ENCODE measurements around the gene LY6G6D. TPM values are rescaled to one million over a fixed set of nuclear protein-coding genes. Genes with fewer than 3 reads are reported as not detected.
A peak's percentile ranks its signal among the peaks of the same experiment; 100 is the strongest.

Gene LY6G6D, protein sequence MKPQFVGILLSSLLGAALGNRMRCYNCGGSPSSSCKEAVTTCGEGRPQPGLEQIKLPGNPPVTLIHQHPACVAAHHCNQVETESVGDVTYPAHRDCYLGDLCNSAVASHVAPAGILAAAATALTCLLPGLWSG
- polyA plus RNA-seq (2013, experiment 1 of 2), result 0.80 TPM
- 0.45 TPM for polyA plus RNA-seq (2013, experiment 2 of 2)

- peak within 1 kb of the TSS; percentile 56 for H2AK5ac ChIP-seq (ENCODE audit: low read length)
- H2BK15ac ChIP-seq (replicated peaks; ENCODE audit: low read depth), result no peak within 1 kb of the TSS
- no peak for DNase-seq
- no peaks in the 10 kb centered on the region for H3K36me3 ChIP-seq (ENCODE audit: control insufficient read depth, insufficient read depth, low read length)
- no peak within 1 kb of the TSS for H3K4me2 ChIP-seq (ENCODE audit: low read length)
- H3K4me3 ChIP-seq (ENCODE audit: low read length), result no peak within 1 kb of the TSS
- H3K18ac ChIP-seq (ENCODE audit: low read length), result peak within 1 kb of the TSS; percentile 77
- H3K4me1 ChIP-seq (ENCODE audit: control insufficient read depth, low read depth, low read length), result peaks cover 23% of the 10 kb centered on the region
- H4K5ac ChIP-seq (ENCODE audit: low read length), result peak within 1 kb of the TSS; percentile 76
- peak within 1 kb of the TSS; percentile 96 for H2BK5ac ChIP-seq (ENCODE audit: low read length)
- H4K8ac ChIP-seq (ENCODE audit: low read depth, low read length), result no peak within 1 kb of the TSS
- H3K4ac ChIP-seq (ENCODE audit: low read depth, low read length), result peak within 1 kb of the TSS; percentile 64
- H3K79me1 ChIP-seq (ENCODE audit: low read length), result no peaks in the 10 kb centered on the region
- H3K9ac ChIP-seq (ENCODE audit: low read length), result peak within 1 kb of the TSS; percentile 62
- H3K27ac ChIP-seq (ENCODE audit: low read depth, low read length), result peak within 1 kb of the TSS; percentile 69
- H3K23ac ChIP-seq (ENCODE audit: low read length), result peak within 1 kb of the TSS; percentile 98
- H2BK120ac ChIP-seq (ENCODE audit: low read depth, low read length), result peak within 1 kb of the TSS; percentile 80
- peak within 1 kb of the TSS; percentile 93 for H3K56ac ChIP-seq (ENCODE audit: low read length)
- no peaks in the 10 kb centered on the region for H3K79me2 ChIP-seq (ENCODE audit: control insufficient read depth, insufficient read depth, low read length)
- H3K27me3 ChIP-seq (ENCODE audit: insufficient read depth, low read length, poor library complexity), result no peaks in the 10 kb centered on the region
- no CpG with 5 or more reads among the region's 16 CpGs for WGBS (ENCODE audit: extremely low coverage, insufficient coverage, low lambda C conversion rate)
These were observed at the start of gene LY6G6D for GRCh38 chr6:31715022-31715958. Gene LY6G6D, plus strand, starts transcription at chr6:31715348. Its CDS starts 8 bp downstream, at chr6:31715356.

DNA sequence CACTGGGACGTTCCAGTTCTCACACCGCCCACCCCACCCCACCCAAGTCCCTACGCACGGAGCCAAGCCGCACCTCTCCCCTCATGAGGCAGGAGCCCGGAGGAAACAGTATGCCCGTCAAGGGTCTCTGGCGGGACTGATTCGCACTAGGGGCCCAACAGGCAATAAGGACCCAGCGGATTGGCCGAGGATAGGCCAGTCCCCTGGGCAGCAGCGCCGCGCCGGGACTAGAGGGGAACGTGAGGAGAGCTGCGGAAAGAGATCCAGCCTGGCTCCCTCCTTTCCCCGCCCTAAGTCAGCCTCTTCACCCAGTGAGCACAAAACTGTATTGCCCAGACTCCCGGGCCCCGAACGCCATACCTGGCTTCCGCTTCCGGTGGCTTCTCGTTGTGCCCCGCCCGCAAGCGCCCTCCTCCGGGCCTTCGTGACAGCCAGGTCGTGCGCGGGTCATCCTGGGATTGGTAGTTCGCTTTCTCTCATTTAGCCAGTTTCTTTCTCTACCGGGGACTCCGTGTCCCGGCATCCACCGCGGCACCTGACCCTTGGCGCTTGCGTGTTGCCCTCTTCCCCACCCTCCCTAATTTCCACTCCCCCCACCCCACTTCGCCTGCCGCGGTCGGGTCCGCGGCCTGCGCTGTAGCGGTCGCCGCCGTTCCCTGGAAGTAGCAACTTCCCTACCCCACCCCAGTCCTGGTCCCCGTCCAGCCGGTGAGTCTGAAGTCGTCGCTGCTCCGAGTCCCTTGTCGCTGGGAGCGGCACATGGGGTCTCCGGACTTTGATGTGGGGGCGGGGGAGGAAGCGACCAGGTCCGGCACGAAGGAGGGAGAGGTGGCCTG, 49.4 kb upstream of the LY6G6D start, which contains the start of gene CSNK2B:
Gene CSNK2B, plus strand, starts transcription at position 580 of the 836 bp plus-strand sequence. CDS start 752 bp downstream, outside the sequence.
- Histone ChIP-seq H3K79me1 (ENCODE audit: low read length) (peaks cover 32% of the 10 kb centered on the region), H2BK5ac (ENCODE audit: low read length) (peak within 1 kb of the TSS; percentile 77), H3K79me2 (ENCODE audit: control insufficient read depth, insufficient read depth, low read length) (peaks cover 38% of the 10 kb centered on the region), H3K27ac (ENCODE audit: low read depth, low read length) (peak within 1 kb of the TSS; percentile 95), H3K4me2 (ENCODE audit: low read length) (peak within 1 kb of the TSS; percentile 90), H2BK120ac (ENCODE audit: low read depth, low read length) (peak within 1 kb of the TSS; percentile 46), H2AK5ac (ENCODE audit: low read length) (peak within 1 kb of the TSS; percentile 82), H3K4me3 (ENCODE audit: low read length) (peak within 1 kb of the TSS; percentile 97), H3K27me3 (ENCODE audit: insufficient read depth, low read length, poor library complexity) (no peaks in the 10 kb centered on the region), H4K8ac (ENCODE audit: low read depth, low read length) (peak within 1 kb of the TSS; percentile 70), H3K4me1 (ENCODE audit: control insufficient read depth, low read depth, low read length) (peaks cover 8% of the 10 kb centered on the region), H3K9ac (ENCODE audit: low read length) (peak within 1 kb of the TSS; percentile 99), H2BK15ac (replicated peaks; ENCODE audit: low read depth) (no peak within 1 kb of the TSS), H3K4ac (ENCODE audit: low read depth, low read length) (peak within 1 kb of the TSS; percentile 76), H3K18ac (ENCODE audit: low read length) (peak within 1 kb of the TSS; percentile 64), H3K23ac (ENCODE audit: low read length) (peak within 1 kb of the TSS; percentile 90), H3K36me3 (ENCODE audit: control insufficient read depth, insufficient read depth, low read length) (peaks cover 14% of the 10 kb centered on the region), H4K5ac (ENCODE audit: low read length) (no peak within 1 kb of the TSS), H3K56ac (ENCODE audit: low read length) (peak within 1 kb of the TSS; percentile 99)
- peak; percentile 99 for DNase-seq
- no CpG with 5 or more reads among the region's 63 CpGs for WGBS (ENCODE audit: extremely low coverage, insufficient coverage, low lambda C conversion rate)

- Histone ChIP-seq H3K4me2 (ENCODE audit: low read length) (peak overlapping the region; percentile 90), H4K5ac (ENCODE audit: low read length) (no peak overlapping the region), H3K18ac (ENCODE audit: low read length) (peak overlapping the region; percentile 64), H3K79me2 (ENCODE audit: control insufficient read depth, insufficient read depth, low read length) (peaks cover 38% of the 10 kb centered on the region), H2AK5ac (ENCODE audit: low read length) (peak overlapping the region; percentile 34), H3K4ac (ENCODE audit: low read depth, low read length) (peak overlapping the region; percentile 74), H2BK120ac (ENCODE audit: low read depth, low read length) (no peak overlapping the region), H3K27me3 (ENCODE audit: insufficient read depth, low read length, poor library complexity) (no peaks in the 10 kb centered on the region), H2BK15ac (replicated peaks; ENCODE audit: low read depth) (no peak overlapping the region), H3K27ac (ENCODE audit: low read depth, low read length) (peak overlapping the region; percentile 84), H2BK5ac (ENCODE audit: low read length) (no peak overlapping the region), H3K79me1 (ENCODE audit: low read length) (peaks cover 33% of the 10 kb centered on the region), H3K4me1 (ENCODE audit: control insufficient read depth, low read depth, low read length) (peaks cover 8% of the 10 kb centered on the region), H4K8ac (ENCODE audit: low read depth, low read length) (peak overlapping the region; percentile 70), H3K4me3 (ENCODE audit: low read length) (peak overlapping the region; percentile 97), H3K9ac (ENCODE audit: low read length) (peak overlapping the region; percentile 98), H3K36me3 (ENCODE audit: control insufficient read depth, insufficient read depth, low read length) (peaks cover 15% of the 10 kb centered on the region), H3K23ac (ENCODE audit: low read length) (peak overlapping the region; percentile 90), H3K56ac (ENCODE audit: low read length) (peak overlapping the region; percentile 99)
- no CpG with 5 or more reads among the region's 15 CpGs for WGBS (ENCODE audit: extremely low coverage, insufficient coverage, low lambda C conversion rate)
- no peak for DNase-seq
These were observed 48.7 kb upstream of the LY6G6D start for GRCh38 chr6:31666337-31666965.

GRCh38 chr6:31669676-31670075, 45.5 kb upstream of the LY6G6D start, which contains the start of gene LY6G5B:
Gene LY6G5B, plus strand, starts transcription at chr6:31669976. Its CDS starts 975 bp downstream, at chr6:31670951.
- no peak within 1 kb of the TSS for H4K8ac ChIP-seq (ENCODE audit: low read depth, low read length)
- peaks cover 21% of the 10 kb centered on the region for H3K36me3 ChIP-seq (ENCODE audit: control insufficient read depth, insufficient read depth, low read length)

GRCh38 chr6:31676322-31676903, 38.7 kb upstream of the LY6G6D start:
- Histone ChIP-seq H3K18ac (ENCODE audit: low read length) (no peak overlapping the region), H3K4me2 (ENCODE audit: low read length) (no peak overlapping the region)

More at GRCh38 chr6:31669676-31670075, 45.5 kb upstream of the LY6G6D start, which contains the start of gene LY6G5B:
- Histone ChIP-seq H3K79me1 (ENCODE audit: low read length) (peaks cover 24% of the 10 kb centered on the region), H3K23ac (ENCODE audit: low read length) (no peak within 1 kb of the TSS), H3K9ac (ENCODE audit: low read length) (no peak within 1 kb of the TSS), H3K4ac (ENCODE audit: low read depth, low read length) (no peak within 1 kb of the TSS), H3K27me3 (ENCODE audit: insufficient read depth, low read length, poor library complexity) (no peaks in the 10 kb centered on the region), H3K4me2 (ENCODE audit: low read length) (no peak within 1 kb of the TSS), H2AK5ac (ENCODE audit: low read length) (no peak within 1 kb of the TSS), H3K27ac (ENCODE audit: low read depth, low read length) (no peak within 1 kb of the TSS), H4K5ac (ENCODE audit: low read length) (no peak within 1 kb of the TSS), H2BK5ac (ENCODE audit: low read length) (no peak within 1 kb of the TSS), H3K79me2 (ENCODE audit: control insufficient read depth, insufficient read depth, low read length) (peaks cover 24% of the 10 kb centered on the region), H3K4me1 (ENCODE audit: control insufficient read depth, low read depth, low read length) (peaks cover 3% of the 10 kb centered on the region), H2BK120ac (ENCODE audit: low read depth, low read length) (no peak within 1 kb of the TSS), H3K4me3 (ENCODE audit: low read length) (no peak within 1 kb of the TSS), H2BK15ac (replicated peaks; ENCODE audit: low read depth) (no peak within 1 kb of the TSS), H3K18ac (ENCODE audit: low read length) (no peak within 1 kb of the TSS), H3K56ac (ENCODE audit: low read length) (no peak within 1 kb of the TSS)
- WGBS (ENCODE audit: extremely low coverage, insufficient coverage, low lambda C conversion rate), result no CpG with 5 or more reads among the region's 8 CpGs
- DNase-seq, result no peak

More at GRCh38 chr6:31676322-31676903, 38.7 kb upstream of the LY6G6D start:
- Histone ChIP-seq H3K79me1 (ENCODE audit: low read length) (no peaks in the 10 kb centered on the region), H3K9ac (ENCODE audit: low read length) (no peak overlapping the region), H2BK5ac (ENCODE audit: low read length) (no peak overlapping the region), H3K27me3 (ENCODE audit: insufficient read depth, low read length, poor library complexity) (no peaks in the 10 kb centered on the region), H3K4me1 (ENCODE audit: control insufficient read depth, low read depth, low read length) (no peaks in the 10 kb centered on the region), H3K23ac (ENCODE audit: low read length) (no peak overlapping the region), H3K79me2 (ENCODE audit: control insufficient read depth, insufficient read depth, low read length) (no peaks in the 10 kb centered on the region), H3K4ac (ENCODE audit: low read depth, low read length) (no peak overlapping the region), H3K56ac (ENCODE audit: low read length) (no peak overlapping the region), H3K27ac (ENCODE audit: low read depth, low read length) (no peak overlapping the region), H3K36me3 (ENCODE audit: control insufficient read depth, insufficient read depth, low read length) (peaks cover 5% of the 10 kb centered on the region), H4K5ac (ENCODE audit: low read length) (no peak overlapping the region), H2BK120ac (ENCODE audit: low read depth, low read length) (no peak overlapping the region), H4K8ac (ENCODE audit: low read depth, low read length) (no peak overlapping the region), H3K4me3 (ENCODE audit: low read length) (no peak overlapping the region), H2AK5ac (ENCODE audit: low read length) (no peak overlapping the region), H2BK15ac (replicated peaks; ENCODE audit: low read depth) (no peak overlapping the region)
- WGBS (ENCODE audit: extremely low coverage, insufficient coverage, low lambda C conversion rate), result no CpG with 5 or more reads among the region's 4 CpGs
- DNase-seq, result no peak

All from mesendoderm (in vitro differentiated cells).